ENCODE data around the gene HOXB1. TPM values are rescaled to one million over a fixed set of nuclear protein-coding genes. Genes with fewer than 3 reads are reported as not detected.

The HOXB1 gene
- total and polyA plus RNA-seq, 5 donors from 2014 or later = not detected

GRCh38 chr17:48576479-48577309 is 45.9 kb upstream of the HOXB1 start:
- H3K36me3 ChIP-seq (ENCODE audit: control insufficient read depth, insufficient read depth, low read length) = no peaks in the 10 kb centered on the region
- H3K27ac Mint-ChIP-seq = peak overlapping the region in 1 of 3 donors; percentile 14
- peak overlapping the region; percentile 81 to 95 (median 86) for H3K4me3 Mint-ChIP-seq
- peak overlapping the region; percentile 64 for H3K4me3 ChIP-seq (ENCODE audit: low read depth, low read length)
- H3K27ac ChIP-seq (ENCODE audit: insufficient read depth, low read length, poor library complexity, severe bottlenecking) = no peak overlapping the region
- H3K36me3 Mint-ChIP-seq = no peaks in the 10 kb centered on the region
- ATAC-seq (ENCODE audit: low read depth in 2 of 2) (no peak), DNase-seq (no peak)
- H3K9me3 Mint-ChIP-seq = peaks cover 0 to 2% (median 0%) of the 10 kb centered on the region in 7 donors
- no peaks in the 10 kb centered on the region for H3K9me3 ChIP-seq (ENCODE audit: control insufficient read depth in 2 of 2, low read length in 2 of 2)
- peaks cover 12% of the 10 kb centered on the region for H3K27me3 ChIP-seq (ENCODE audit: control insufficient read depth, insufficient read depth, low read length)
- H3K4me1 Mint-ChIP-seq = peaks cover 9 to 48% (median 37%) of the 10 kb centered on the region in 4 donors
- H3K4me1 ChIP-seq (ENCODE audit: control insufficient read depth, insufficient read depth, low read length, poor library complexity, severe bottlenecking) = peaks cover 45% of the 10 kb centered on the region
- peaks cover 49% of the 10 kb centered on the region for H3K27me3 Mint-ChIP-seq

GRCh38 chr17:48575673-48576478 is 45.1 kb upstream of the HOXB1 start:
- H3K27me3 Mint-ChIP-seq = peaks cover 44% of the 10 kb centered on the region
- peaks cover 9 to 41% (median 30%) of the 10 kb centered on the region in 4 donors for H3K4me1 Mint-ChIP-seq

GRCh38 chr17:48575066-48575582 is 44.3 kb upstream of the HOXB1 start:
- Mint-ChIP-seq H3K27me3 (peaks cover 36% of the 10 kb centered on the region), H3K4me1 (peaks cover 9 to 34% (median 24%) of the 10 kb centered on the region in 4 donors), H3K27ac (peak overlapping the region in 1 of 3 donors; percentile 13), H3K9me3 (no peaks in the 10 kb centered on the region), H3K4me3 (peak overlapping the region in 2 of 4 donors; percentile 66 to 92), H3K36me3 (no peaks in the 10 kb centered on the region)
- Histone ChIP-seq H3K4me3 (ENCODE audit: low read depth, low read length) (no peak overlapping the region), H3K27ac (ENCODE audit: insufficient read depth, low read length, poor library complexity, severe bottlenecking) (no peak overlapping the region), H3K27me3 (ENCODE audit: control insufficient read depth, insufficient read depth, low read length) (peaks cover 11% of the 10 kb centered on the region), H3K9me3 (ENCODE audit: control insufficient read depth in 2 of 2, low read length in 2 of 2) (no peaks in the 10 kb centered on the region), H3K4me1 (ENCODE audit: control insufficient read depth, insufficient read depth, low read length, poor library complexity, severe bottlenecking) (peaks cover 33% of the 10 kb centered on the region), H3K36me3 (ENCODE audit: control insufficient read depth, insufficient read depth, low read length) (no peaks in the 10 kb centered on the region)
- DNase-seq = no peak
- ATAC-seq (ENCODE audit: low read depth in 2 of 2) = no peak

More at GRCh38 chr17:48575673-48576478, 45.1 kb upstream of the HOXB1 start:
- no peaks in the 10 kb centered on the region for H3K9me3 ChIP-seq (ENCODE audit: control insufficient read depth in 2 of 2, low read length in 2 of 2)
- peaks cover 37% of the 10 kb centered on the region for H3K4me1 ChIP-seq (ENCODE audit: control insufficient read depth, insufficient read depth, low read length, poor library complexity, severe bottlenecking)
- H3K36me3 Mint-ChIP-seq = no peaks in the 10 kb centered on the region
- ATAC-seq (ENCODE audit: low read depth in 2 of 2) (no peak), DNase-seq (peak in 1 of 3 donors; percentile 29)
- no peak overlapping the region for H3K27ac ChIP-seq (ENCODE audit: insufficient read depth, low read length, poor library complexity, severe bottlenecking)
- no peaks in the 10 kb centered on the region for H3K9me3 Mint-ChIP-seq
- H3K4me3 ChIP-seq (ENCODE audit: low read depth, low read length) = no peak overlapping the region
- no peaks in the 10 kb centered on the region for H3K36me3 ChIP-seq (ENCODE audit: control insufficient read depth, insufficient read depth, low read length)
- peaks cover 11% of the 10 kb centered on the region for H3K27me3 ChIP-seq (ENCODE audit: control insufficient read depth, insufficient read depth, low read length)
- peak overlapping the region; percentile 44 to 69 (median 61) for H3K4me3 Mint-ChIP-seq
- H3K27ac Mint-ChIP-seq = no peak overlapping the region

GRCh38 chr17:48574505-48575065 is 43.8 kb upstream of the HOXB1 start:
- Mint-ChIP-seq H3K4me1 (peaks cover 6 to 30% (median 20%) of the 10 kb centered on the region in 4 donors), H3K4me3 (peak overlapping the region in 1 of 4 donors; percentile 66), H3K27ac (peak overlapping the region in 1 of 3 donors; percentile 13), H3K27me3 (peaks cover 34% of the 10 kb centered on the region), H3K36me3 (peaks cover 3% of the 10 kb centered on the region), H3K9me3 (no peaks in the 10 kb centered on the region)
- Histone ChIP-seq H3K27me3 (ENCODE audit: control insufficient read depth, insufficient read depth, low read length) (peaks cover 7% of the 10 kb centered on the region), H3K27ac (ENCODE audit: insufficient read depth, low read length, poor library complexity, severe bottlenecking) (no peak overlapping the region), H3K9me3 (ENCODE audit: control insufficient read depth in 2 of 2, low read length in 2 of 2) (no peaks in the 10 kb centered on the region), H3K4me1 (ENCODE audit: control insufficient read depth, insufficient read depth, low read length, poor library complexity, severe bottlenecking) (peaks cover 30% of the 10 kb centered on the region), H3K4me3 (ENCODE audit: low read depth, low read length) (no peak overlapping the region), H3K36me3 (ENCODE audit: control insufficient read depth, insufficient read depth, low read length) (no peaks in the 10 kb centered on the region)
- DNase-seq = no peak
- ATAC-seq (ENCODE audit: low read depth in 2 of 2) = no peak

GRCh38 chr17:48571826-48572417 is 41.1 kb upstream of the HOXB1 start:
- Histone ChIP-seq H3K27ac (ENCODE audit: insufficient read depth, low read length, poor library complexity, severe bottlenecking) (no peak overlapping the region), H3K4me3 (ENCODE audit: low read depth, low read length) (no peak overlapping the region), H3K4me1 (ENCODE audit: control insufficient read depth, insufficient read depth, low read length, poor library complexity, severe bottlenecking) (peaks cover 11% of the 10 kb centered on the region), H3K9me3 (ENCODE audit: control insufficient read depth in 2 of 2, low read length in 2 of 2) (no peaks in the 10 kb centered on the region), H3K27me3 (ENCODE audit: control insufficient read depth, insufficient read depth, low read length) (peaks cover 2% of the 10 kb centered on the region), H3K36me3 (ENCODE audit: control insufficient read depth, insufficient read depth, low read length) (no peaks in the 10 kb centered on the region)
- no peak for DNase-seq
- H3K4me1 Mint-ChIP-seq = peaks cover 0 to 17% (median 12%) of the 10 kb centered on the region in 4 donors
- H3K27me3 Mint-ChIP-seq = peaks cover 19% of the 10 kb centered on the region
- H3K36me3 Mint-ChIP-seq = peaks cover 8% of the 10 kb centered on the region
- no peaks in the 10 kb centered on the region for H3K9me3 Mint-ChIP-seq
- no peak overlapping the region for H3K4me3 Mint-ChIP-seq
- ATAC-seq (ENCODE audit: low read depth in 2 of 2) = no peak
- H3K27ac Mint-ChIP-seq = no peak overlapping the region

- Histone ChIP-seq H3K4me3 (ENCODE audit: low read depth, low read length) (no peak overlapping the region), H3K27me3 (ENCODE audit: control insufficient read depth, insufficient read depth, low read length) (peaks cover 2% of the 10 kb centered on the region), H3K4me1 (ENCODE audit: control insufficient read depth, insufficient read depth, low read length, poor library complexity, severe bottlenecking) (peaks cover 6% of the 10 kb centered on the region), H3K9me3 (ENCODE audit: control insufficient read depth in 2 of 2, low read length in 2 of 2) (no peaks in the 10 kb centered on the region), H3K27ac (ENCODE audit: insufficient read depth, low read length, poor library complexity, severe bottlenecking) (no peak overlapping the region), H3K36me3 (ENCODE audit: control insufficient read depth, insufficient read depth, low read length) (no peaks in the 10 kb centered on the region)
- Mint-ChIP-seq H3K4me1 (peaks cover 0 to 16% (median 10%) of the 10 kb centered on the region in 4 donors), H3K27me3 (peaks cover 19% of the 10 kb centered on the region), H3K9me3 (no peaks in the 10 kb centered on the region), H3K27ac (no peak overlapping the region), H3K4me3 (no peak overlapping the region), H3K36me3 (peaks cover 8% of the 10 kb centered on the region)
- ATAC-seq (ENCODE audit: low read depth in 2 of 2) = no peak
- DNase-seq = no peak
Observed at GRCh38 chr17:48571024-48571818, 40.4 kb upstream of the HOXB1 start.
